ENCODE measurements around the gene FAM89A. TPM values are rescaled to one million over a fixed set of nuclear protein-coding genes. Genes with fewer than 3 reads are reported as not detected.

FAM89A gene
- total RNA-seq, 1 experiment from 2014 or later = 25.6 TPM

DNA sequence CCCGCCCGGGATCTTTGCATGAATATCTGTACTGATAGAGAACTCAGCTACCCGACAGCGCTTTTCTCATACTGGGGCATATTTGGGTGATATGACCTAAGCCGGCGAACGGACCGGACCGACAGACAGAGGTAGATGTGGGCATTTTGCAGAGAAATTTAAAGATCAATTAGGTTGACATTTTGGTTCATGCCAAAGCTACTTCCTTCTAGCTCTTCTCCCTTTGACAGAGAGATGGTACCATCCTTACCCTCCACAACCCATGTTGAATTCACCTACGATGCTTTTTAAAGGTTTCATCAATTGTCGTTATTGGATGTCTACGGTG lies 60.7 kb downstream of the FAM89A start:
- peak overlapping the region; percentile 76 for H3K4me3 ChIP-seq (ENCODE audit: insufficient read depth, low read depth, low read length)
- no peaks in the 10 kb centered on the region for H3K36me3 ChIP-seq (replicated peaks; ENCODE audit: control insufficient read depth, insufficient read depth, low read length)
- DNase-seq = no peak
- peaks cover 49% of the 10 kb centered on the region for H3K27me3 ChIP-seq (ENCODE audit: control insufficient read depth, insufficient read depth, low read length)

DNA sequence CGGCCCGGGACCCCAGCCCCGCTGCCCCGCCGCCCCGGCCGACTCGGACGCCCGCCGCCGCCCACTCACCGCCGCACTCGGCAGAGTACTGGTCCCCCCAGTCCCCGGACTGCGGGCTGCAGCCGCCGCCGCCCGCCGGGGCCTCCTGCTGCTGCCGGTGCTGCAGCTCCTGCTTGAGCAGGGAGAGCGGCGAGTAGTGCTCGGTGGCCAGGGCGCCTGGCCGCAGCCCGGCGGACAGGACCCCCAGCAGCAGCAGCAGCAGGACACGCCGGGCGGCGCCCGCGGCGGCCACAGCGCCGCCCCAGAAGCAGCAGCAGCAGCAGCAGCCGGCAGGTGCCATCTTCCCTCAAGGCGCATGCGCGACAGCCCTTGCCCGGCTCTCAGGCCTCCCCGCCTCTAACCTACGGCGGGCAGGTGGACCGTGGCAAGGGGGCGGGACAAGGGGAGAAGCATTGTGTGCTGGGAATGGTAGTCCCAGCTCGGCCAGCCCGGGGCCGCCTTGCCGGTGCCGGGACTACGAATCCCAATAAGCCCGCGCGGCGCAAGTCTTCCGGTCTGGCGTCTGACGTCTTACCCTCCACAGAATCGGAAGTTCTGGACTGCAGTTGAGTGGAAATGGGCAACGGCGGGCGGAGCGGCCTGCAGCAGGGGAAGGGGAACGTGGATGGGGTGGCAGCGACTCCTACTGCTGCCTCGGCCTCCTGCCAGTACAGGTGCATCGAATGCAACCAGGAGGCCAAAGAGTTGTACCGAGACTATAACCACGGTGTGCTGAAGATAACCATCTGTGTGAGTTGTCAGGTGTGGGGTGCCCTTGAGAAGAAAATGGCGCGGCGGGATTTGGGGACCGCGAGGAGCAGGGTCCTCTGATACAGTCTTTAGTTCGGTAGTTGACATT lies 61.3 kb downstream of the FAM89A start, which contains the start of the genes ARV1 and TTC13:
ARV1 (plus strand) TSS at position 604 of the 898 bp plus-strand sequence; CDS start at position 616, 12 bp downstream.
TTC13 (minus strand) TSS at position 371 of the 898 bp plus-strand sequence; CDS start at position 340, 31 bp downstream.
- Histone ChIP-seq H3K27me3 (ENCODE audit: control insufficient read depth, insufficient read depth, low read length) (peaks cover 43% of the 10 kb centered on the region), H3K4me3 (ENCODE audit: insufficient read depth, low read depth, low read length) (peak within 1 kb of the TSS; percentile 76), H3K36me3 (replicated peaks; ENCODE audit: control insufficient read depth, insufficient read depth, low read length) (no peaks in the 10 kb centered on the region)
- peak; percentile 98 for DNase-seq

DNA sequence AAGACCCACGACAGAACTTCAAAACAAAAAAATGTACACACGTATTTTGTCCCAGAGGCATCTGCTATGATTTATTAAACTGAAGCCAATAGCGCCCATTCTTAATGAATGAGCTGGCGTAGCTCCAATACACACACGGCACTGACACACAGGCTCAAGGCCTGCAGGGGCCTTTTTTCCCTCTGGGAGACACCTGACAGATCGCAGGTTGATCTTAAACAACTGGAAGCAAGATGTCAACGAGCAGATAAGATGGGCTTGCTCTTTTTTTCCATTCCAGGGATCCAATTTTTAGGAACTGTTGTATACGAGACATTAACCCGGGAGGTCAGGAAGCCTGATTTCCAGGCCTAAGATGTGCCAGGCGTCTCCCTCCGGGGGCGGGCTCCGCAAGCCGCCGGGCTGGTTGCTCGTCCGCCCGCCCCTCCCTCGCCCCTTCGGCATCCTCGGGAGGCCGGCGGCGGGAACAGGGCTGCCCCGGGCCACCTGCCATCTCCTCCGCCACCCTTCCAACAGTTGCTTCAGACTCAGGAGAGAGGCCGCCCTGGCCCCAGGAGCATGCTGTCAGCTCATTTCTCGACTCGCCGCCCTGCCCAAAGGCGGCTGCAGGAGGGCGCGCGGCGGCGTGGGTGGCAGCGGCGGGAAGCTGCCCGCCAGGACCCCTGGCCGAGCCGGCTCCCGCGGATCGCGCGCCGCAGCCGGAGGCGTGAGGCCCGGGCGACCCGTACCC lies 62.1 kb downstream of the FAM89A start:
- H3K4me3 ChIP-seq (ENCODE audit: insufficient read depth, low read depth, low read length) = peak overlapping the region; percentile 69

DNA sequence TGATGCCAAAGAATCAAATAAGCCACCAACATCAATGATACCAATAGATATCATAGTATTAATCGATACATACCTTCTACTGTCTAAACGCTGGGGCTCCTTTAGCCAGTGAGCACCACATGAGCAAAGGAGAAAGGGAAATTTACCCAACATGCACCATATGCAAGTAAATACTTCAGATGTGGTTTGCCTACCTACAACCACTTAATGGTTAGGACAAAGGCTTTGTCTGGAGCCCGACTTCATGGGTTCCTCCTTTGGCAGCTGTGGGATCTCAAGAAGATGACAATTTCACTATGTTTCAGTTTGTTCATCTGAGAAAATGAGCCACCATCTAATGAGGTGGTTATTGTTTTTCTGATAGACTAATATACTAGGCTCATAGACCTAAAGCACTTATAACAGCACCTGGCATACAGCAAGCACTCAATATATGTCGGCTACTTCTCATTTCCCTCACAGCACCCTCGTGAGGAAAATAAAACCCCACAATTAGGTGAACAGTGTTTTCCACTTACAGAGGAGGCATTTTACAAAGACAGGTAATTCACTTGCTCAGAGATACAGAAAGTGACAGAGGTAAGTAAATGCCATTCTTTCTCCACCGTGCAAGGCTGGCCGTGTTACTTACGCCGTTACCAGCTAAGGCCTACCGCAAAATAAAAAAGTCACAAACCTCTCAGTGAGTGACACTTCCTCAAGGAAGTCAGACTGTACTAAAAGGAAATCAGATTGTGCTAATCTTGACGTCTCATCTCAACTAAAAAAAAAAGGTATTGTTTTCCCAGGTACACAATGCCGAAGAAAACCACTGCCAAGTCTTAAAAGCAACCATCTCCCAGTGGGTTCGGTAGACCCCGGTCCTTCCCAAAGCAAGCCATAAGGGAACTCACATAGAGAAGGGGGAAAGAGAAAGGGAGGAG lies 63.0 kb downstream of the FAM89A start:
- DNase-seq = peak; percentile 7
- H3K27me3 ChIP-seq (ENCODE audit: control insufficient read depth, insufficient read depth, low read length) = peaks cover 27% of the 10 kb centered on the region

More for the DNA sequence above, 62.1 kb downstream of the FAM89A start:
- H3K27me3 ChIP-seq (ENCODE audit: control insufficient read depth, insufficient read depth, low read length) = peaks cover 35% of the 10 kb centered on the region
- peak; percentile 74 for DNase-seq
- H3K36me3 ChIP-seq (replicated peaks; ENCODE audit: control insufficient read depth, insufficient read depth, low read length) = no peaks in the 10 kb centered on the region

DNA sequence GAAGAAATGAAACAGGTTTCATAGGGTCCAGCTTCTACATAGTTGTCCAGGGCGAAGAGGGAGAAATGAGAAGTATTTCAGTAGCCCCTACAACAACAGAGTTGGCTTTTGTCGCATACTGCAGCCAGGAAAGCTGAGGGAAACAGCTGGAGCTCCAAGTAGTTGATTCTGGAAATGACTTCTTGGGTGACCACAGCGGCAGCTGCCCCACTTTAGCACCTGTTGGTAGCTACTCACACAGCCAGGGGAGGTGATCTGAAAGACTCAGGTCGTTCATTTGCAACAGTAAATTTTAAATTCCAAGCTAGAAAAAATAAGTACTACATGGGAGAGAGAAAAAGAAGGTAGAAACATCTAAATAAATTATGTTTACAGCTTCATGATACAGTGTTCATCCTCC lies 63.7 kb downstream of the FAM89A start:
- peaks cover 21% of the 10 kb centered on the region for H3K27me3 ChIP-seq (ENCODE audit: control insufficient read depth, insufficient read depth, low read length)
- no peak for DNase-seq
- H3K4me3 ChIP-seq (ENCODE audit: insufficient read depth, low read depth, low read length) = no peak overlapping the region
- no peaks in the 10 kb centered on the region for H3K36me3 ChIP-seq (replicated peaks; ENCODE audit: control insufficient read depth, insufficient read depth, low read length)

More for the DNA sequence above, 63.0 kb downstream of the FAM89A start:
- H3K36me3 ChIP-seq (replicated peaks; ENCODE audit: control insufficient read depth, insufficient read depth, low read length) = no peaks in the 10 kb centered on the region
- no peak overlapping the region for H3K4me3 ChIP-seq (ENCODE audit: insufficient read depth, low read depth, low read length)

DNA sequence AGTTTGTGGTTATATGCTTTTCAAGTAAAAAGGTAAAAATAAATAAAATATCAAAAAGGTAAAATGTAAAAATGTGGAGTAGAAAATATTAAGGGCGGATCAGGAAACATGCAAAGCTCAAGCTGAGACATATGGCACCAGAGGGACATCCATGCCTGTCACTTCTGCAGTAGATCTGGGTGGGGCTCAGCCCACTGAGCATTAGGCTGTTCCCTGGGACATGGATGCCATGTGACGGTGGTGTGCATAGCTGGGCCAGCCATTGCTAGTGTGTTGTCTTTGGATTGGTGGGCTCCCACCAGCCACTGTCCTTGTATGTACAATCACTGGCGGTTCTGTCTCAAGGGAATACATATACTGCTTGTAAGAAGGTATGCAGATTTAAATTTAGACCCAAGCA lies 64.4 kb downstream of the FAM89A start:
- H3K27me3 ChIP-seq (ENCODE audit: control insufficient read depth, insufficient read depth, low read length) = peaks cover 16% of the 10 kb centered on the region
- DNase-seq = no peak
- no peak overlapping the region for H3K4me3 ChIP-seq (ENCODE audit: insufficient read depth, low read depth, low read length)
- H3K36me3 ChIP-seq (replicated peaks; ENCODE audit: control insufficient read depth, insufficient read depth, low read length) = no peaks in the 10 kb centered on the region

DNA sequence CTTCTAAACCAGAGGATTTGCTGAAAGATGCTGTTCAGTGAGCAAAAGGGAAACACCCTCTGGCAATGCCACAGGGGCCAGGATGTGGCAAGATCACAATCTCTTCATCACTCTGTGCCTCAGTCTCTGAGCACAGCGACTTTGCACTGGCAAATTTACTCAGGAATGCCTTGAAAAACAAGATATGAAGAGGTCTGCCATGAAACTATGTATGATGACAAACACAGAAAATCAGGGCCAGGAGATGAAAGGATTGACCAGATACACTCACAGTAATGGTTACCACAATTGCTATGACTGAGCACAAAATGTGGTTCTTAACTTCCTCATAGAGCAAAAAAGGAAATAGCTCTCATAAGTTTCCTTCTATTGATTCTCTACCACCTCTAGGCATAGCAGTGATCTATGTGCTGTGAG lies 67.2 kb downstream of the FAM89A start:
- no peak overlapping the region for H3K4me3 ChIP-seq (ENCODE audit: insufficient read depth, low read depth, low read length)
- H3K27me3 ChIP-seq (ENCODE audit: control insufficient read depth, insufficient read depth, low read length) = peaks cover 2% of the 10 kb centered on the region
- DNase-seq = no peak
- H3K36me3 ChIP-seq (replicated peaks; ENCODE audit: control insufficient read depth, insufficient read depth, low read length) = no peaks in the 10 kb centered on the region

DNA sequence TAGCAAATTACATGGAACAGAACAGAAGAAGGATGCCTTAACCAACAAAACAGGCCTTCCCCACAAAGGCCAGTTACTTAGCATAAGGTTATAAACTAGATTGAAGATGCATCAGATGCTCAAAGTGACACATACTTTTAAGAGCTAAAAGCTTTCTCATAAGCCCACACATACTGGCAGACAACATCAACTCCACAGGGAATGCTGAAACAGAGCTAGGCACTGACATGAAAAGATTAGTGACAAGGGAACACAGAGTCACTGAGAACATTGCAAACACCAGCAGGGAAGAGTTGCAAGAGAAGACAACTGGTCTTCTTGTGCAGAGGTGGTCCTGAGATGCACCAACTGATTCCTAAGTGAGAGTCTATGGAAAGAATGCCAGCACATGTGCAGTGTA lies 68.3 kb downstream of the FAM89A start:
- Histone ChIP-seq H3K27me3 (ENCODE audit: control insufficient read depth, insufficient read depth, low read length) (no peaks in the 10 kb centered on the region), H3K4me3 (ENCODE audit: insufficient read depth, low read depth, low read length) (no peak overlapping the region), H3K36me3 (replicated peaks; ENCODE audit: control insufficient read depth, insufficient read depth, low read length) (no peaks in the 10 kb centered on the region)
- no peak for DNase-seq

DNA sequence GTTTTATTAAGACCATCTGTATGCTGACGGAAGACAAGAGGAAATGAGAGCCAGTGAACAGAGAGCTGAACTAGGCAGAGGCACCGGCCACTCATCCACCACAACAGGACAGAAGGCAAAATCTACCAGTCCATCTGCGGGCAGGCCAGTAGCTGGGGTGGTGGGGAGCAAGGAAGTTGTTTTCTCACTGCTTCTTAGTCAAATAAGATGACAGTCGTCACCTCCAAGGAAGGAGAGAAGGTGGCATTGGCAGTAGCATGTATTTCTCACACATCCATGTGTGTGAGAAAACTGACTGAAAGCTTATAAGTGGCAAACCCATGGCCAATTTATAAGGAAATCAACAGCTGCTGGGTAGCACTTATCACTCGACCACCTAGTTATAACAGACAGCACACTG lies 69.6 kb downstream of the FAM89A start:
- Histone ChIP-seq H3K36me3 (replicated peaks; ENCODE audit: control insufficient read depth, insufficient read depth, low read length) (no peaks in the 10 kb centered on the region), H3K27me3 (ENCODE audit: control insufficient read depth, insufficient read depth, low read length) (no peaks in the 10 kb centered on the region), H3K4me3 (ENCODE audit: insufficient read depth, low read depth, low read length) (no peak overlapping the region)
- DNase-seq = no peak

Other genes starting within 250 kb of the FAM89A start
- 38.6 and 52.0 TPM in 2 replicates for gene C1orf198, start 171.7 kb downstream of the FAM89A start, total RNA-seq (2014; rRNA removed; shearing (Covaris generic))
- gene TTC13, start 61.4 kb downstream of the FAM89A start, total RNA-seq (2014; rRNA removed; shearing (Covaris generic)) = 7.3 and 10.5 TPM in 2 replicates
- gene ARV1, start 61.2 kb downstream of the FAM89A start, total RNA-seq (2014; rRNA removed; shearing (Covaris generic)) = 16.5 and 19.8 TPM in 2 replicates
- gene TRIM67, start 121.8 kb upstream of the FAM89A start, total RNA-seq (2014; rRNA removed; shearing (Covaris generic)) = not detected in 2 replicates
- 77.6 and 96.4 TPM in 2 replicates for gene GNPAT, start 201.0 kb upstream of the FAM89A start, total RNA-seq (2014; rRNA removed; shearing (Covaris generic))